Mucosa of rectum (tissue), 2 donors: ENCODE results near the gene CCDC12.

ENCODE experiments used
- H3K27ac ChIP-seq, 2 donors: one replicate each; pipeline ENCODE4 v1.7.0; 2013; ENCODE audit warnings: inconsistent platforms in 2 of 2, low read depth in 2 of 2, low read length in 2 of 2
- H3K27me3 ChIP-seq, 2 donors: one replicate each; pipeline ENCODE4 v1.7.0; 2013; ENCODE audit warnings: low read length in 2 of 2; ENCODE audit not compliant: control insufficient read depth in 2 of 2, insufficient read depth in 2 of 2
- H3K36me3 ChIP-seq, 2 donors: one replicate each; pipeline ENCODE4 v1.7.0; 2013; ENCODE audit warnings: low read length in 2 of 2; ENCODE audit not compliant: control insufficient read depth in 2 of 2, insufficient read depth in 2 of 2
- H3K4me1 ChIP-seq, 2 donors: one replicate each; pipeline ENCODE4 v1.7.0; 2013; ENCODE audit warnings: low read length in 2 of 2, mild to moderate bottlenecking in 1 of 2; ENCODE audit not compliant: control insufficient read depth in 2 of 2, insufficient read depth in 2 of 2
- H3K4me3 ChIP-seq, 2 donors: one replicate each; pipeline ENCODE4 v1.7.0; 2013; ENCODE audit warnings: low read length in 2 of 2
- H3K9ac ChIP-seq, 2 donors: one replicate each; pipeline ENCODE4 v1.7.0; 2013; ENCODE audit warnings: low read length in 2 of 2, low read depth in 1 of 2, mild to moderate bottlenecking in 1 of 2
- H3K9me3 ChIP-seq, 2 donors: one replicate each; pipeline ENCODE4 v1.7.0; 2013; ENCODE audit warnings: low read length in 2 of 2; ENCODE audit not compliant: control insufficient read depth in 2 of 2
- donor health status: healthy.
- donor health status: Normal muscosa, but diverticular disease.

CCDC12 gene

GRCh38 chr3:46996689-46997452 is 20.3 kb upstream of the CCDC12 start:
- Histone ChIP-seq H3K9me3 (no peaks in the 10 kb centered on the region), H3K4me1 (no peaks in the 10 kb centered on the region), H3K36me3 (peaks cover 29 to 58% of the 10 kb centered on the region in 2 donors), H3K27ac (no peak overlapping the region), H3K27me3 (no peaks in the 10 kb centered on the region), H3K4me3 (no peak overlapping the region), H3K9ac (no peak overlapping the region)

DNA sequence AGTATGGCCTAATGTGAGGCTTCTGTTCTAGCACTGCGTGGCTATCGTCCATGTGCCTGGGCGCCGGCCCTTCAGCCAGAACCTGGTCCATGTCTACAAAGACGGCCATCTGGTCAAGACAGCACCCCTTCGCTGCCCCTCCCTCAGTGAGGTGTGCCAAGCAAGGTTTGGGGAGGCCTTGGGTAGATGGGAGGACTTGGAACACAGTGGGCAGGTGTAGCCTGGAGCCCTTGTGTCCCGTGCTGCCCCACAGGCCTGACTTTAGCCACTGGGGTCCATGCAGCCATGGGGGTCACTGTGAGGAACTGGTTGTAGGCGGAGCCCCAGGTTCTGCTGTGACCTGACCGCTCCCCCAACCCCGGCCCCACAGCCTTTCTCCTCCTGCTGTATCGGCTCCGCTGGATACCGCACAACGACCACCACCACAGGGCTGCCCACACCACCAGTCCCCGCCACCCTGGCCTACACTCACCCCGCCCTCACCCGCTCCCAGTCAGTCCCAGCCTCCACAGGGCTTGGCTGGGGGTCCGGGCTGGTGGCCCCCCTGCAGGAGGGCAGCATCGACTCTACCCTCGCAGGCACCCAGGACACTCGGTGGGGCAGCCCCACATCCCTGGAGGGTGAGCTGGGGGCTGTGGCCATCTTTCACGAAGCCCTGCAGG is 19.5 kb upstream of the CCDC12 start:
- peaks cover 25 to 50% of the 10 kb centered on the region in 2 donors for H3K36me3 ChIP-seq
- H3K27ac ChIP-seq, result no peak overlapping the region
- H3K27me3 ChIP-seq, result no peaks in the 10 kb centered on the region
- H3K9me3 ChIP-seq, result no peaks in the 10 kb centered on the region
- H3K9ac ChIP-seq, result no peak overlapping the region
- no peaks in the 10 kb centered on the region for H3K4me1 ChIP-seq
- no peak overlapping the region for H3K4me3 ChIP-seq

GRCh38 chr3:46994801-46995731 is 18.5 kb upstream of the CCDC12 start:
- Histone ChIP-seq H3K27ac (no peak overlapping the region), H3K27me3 (no peaks in the 10 kb centered on the region), H3K4me3 (no peak overlapping the region), H3K4me1 (no peaks in the 10 kb centered on the region), H3K36me3 (peaks cover 21 to 40% of the 10 kb centered on the region in 2 donors), H3K9ac (no peak overlapping the region), H3K9me3 (no peaks in the 10 kb centered on the region)

- Histone ChIP-seq H3K9ac (no peak overlapping the region), H3K27ac (no peak overlapping the region), H3K4me1 (no peaks in the 10 kb centered on the region), H3K27me3 (no peaks in the 10 kb centered on the region), H3K36me3 (peaks cover 22 to 35% of the 10 kb centered on the region in 2 donors), H3K9me3 (no peaks in the 10 kb centered on the region), H3K4me3 (no peak overlapping the region)
Observed at GRCh38 chr3:46993986-46994385, 17.4 kb upstream of the CCDC12 start.

- Histone ChIP-seq H3K9ac (no peak overlapping the region), H3K27me3 (no peaks in the 10 kb centered on the region), H3K9me3 (no peaks in the 10 kb centered on the region), H3K27ac (no peak overlapping the region), H3K36me3 (peaks cover 22 to 33% of the 10 kb centered on the region in 2 donors), H3K4me3 (no peak overlapping the region), H3K4me1 (no peaks in the 10 kb centered on the region)
Observed at GRCh38 chr3:46993292-46993691, 16.7 kb upstream of the CCDC12 start.

- Histone ChIP-seq H3K27ac (no peak overlapping the region), H3K4me3 (no peak overlapping the region), H3K9me3 (no peaks in the 10 kb centered on the region), H3K36me3 (peaks cover 22 to 33% of the 10 kb centered on the region in 2 donors), H3K4me1 (peaks cover 4 to 8% of the 10 kb centered on the region in 2 donors), H3K9ac (no peak overlapping the region), H3K27me3 (no peaks in the 10 kb centered on the region)
Observed at GRCh38 chr3:46992231-46992630, 15.7 kb upstream of the CCDC12 start.

- Histone ChIP-seq H3K4me3 (no peak overlapping the region), H3K27me3 (no peaks in the 10 kb centered on the region), H3K36me3 (peaks cover 22 to 31% of the 10 kb centered on the region in 2 donors), H3K4me1 (peaks cover 10 to 14% of the 10 kb centered on the region in 2 donors), H3K9me3 (no peaks in the 10 kb centered on the region), H3K9ac (no peak overlapping the region), H3K27ac (no peak overlapping the region)
Observed at GRCh38 chr3:46991406-46992165, 15.0 kb upstream of the CCDC12 start.

DNA sequence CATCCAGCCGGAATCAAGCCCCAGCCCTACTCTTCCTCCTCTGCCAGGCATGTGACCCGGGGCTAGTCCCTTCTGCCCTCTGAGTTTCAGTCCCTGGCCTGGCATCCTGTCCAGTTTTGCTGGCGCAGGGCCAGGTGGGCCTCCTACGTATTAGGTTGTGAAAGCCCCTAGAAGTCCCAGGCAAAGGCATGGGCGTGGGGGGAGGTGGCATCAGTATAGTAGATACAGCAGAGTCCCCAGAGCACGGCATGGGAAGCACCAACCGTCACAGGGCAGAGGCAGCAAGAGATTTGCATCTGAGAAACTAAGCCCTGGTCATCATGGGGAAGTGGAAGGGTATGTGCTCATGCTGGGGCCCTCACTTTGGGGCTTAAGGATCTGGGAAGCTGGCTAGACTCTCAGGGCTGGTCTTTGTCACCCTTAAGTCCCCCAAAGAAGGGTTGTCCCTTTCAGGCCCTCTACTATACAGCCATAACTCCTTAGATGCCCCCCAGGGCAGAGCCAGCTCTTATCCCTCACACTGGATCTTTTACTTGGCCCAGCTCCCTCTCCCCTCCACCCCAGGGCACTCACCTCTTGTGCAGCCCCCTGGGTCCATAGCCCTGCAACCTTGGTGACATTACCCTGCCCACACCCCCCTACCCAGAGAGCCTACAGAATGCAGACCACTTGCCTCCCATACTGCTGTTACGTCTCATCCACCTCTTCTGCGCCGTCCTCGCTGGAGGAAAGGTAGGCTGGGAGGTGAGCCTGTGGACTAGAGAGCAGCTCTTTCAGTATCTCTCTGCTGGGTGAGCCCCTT is 14.2 kb upstream of the CCDC12 start:
- H3K9ac ChIP-seq, result no peak overlapping the region
- no peaks in the 10 kb centered on the region for H3K27me3 ChIP-seq
- H3K36me3 ChIP-seq, result peaks cover 22 to 30% of the 10 kb centered on the region in 2 donors
- peaks cover 18 to 22% of the 10 kb centered on the region in 2 donors for H3K4me1 ChIP-seq
- H3K4me3 ChIP-seq, result no peak overlapping the region
- no peaks in the 10 kb centered on the region for H3K9me3 ChIP-seq
- no peak overlapping the region for H3K27ac ChIP-seq
